Measurements from ENCODE around the gene ACTR2.
A peak's percentile ranks its signal among the peaks of the same experiment; 100 is the strongest.
"Not testable (repeated sequence)": the region's sequence is repeated elsewhere in the genome, so short reads cannot be mapped to it uniquely, and the experiment has no call there.

ACTR2 gene

DNA sequence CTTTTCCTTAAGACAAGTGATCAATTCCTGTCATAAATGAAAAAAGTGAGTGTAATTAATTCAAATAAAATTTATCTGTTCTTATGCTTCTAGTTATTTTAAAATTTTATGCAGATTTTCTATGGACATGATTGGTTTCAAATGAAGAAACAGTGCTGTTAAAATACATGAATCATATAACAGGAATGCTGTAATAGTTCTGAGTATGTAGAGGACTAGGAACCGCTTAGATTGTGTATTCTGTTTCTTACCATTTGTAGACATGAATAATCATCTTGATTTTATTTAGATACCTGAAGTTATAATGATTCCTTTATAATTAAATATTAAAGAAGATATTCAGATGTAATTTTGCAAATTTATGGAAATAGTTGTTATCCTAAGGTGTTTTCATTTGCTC lies 3.5 kb downstream of the ACTR2 start:
- peak; percentile 80 for DNase-seq

DNA sequence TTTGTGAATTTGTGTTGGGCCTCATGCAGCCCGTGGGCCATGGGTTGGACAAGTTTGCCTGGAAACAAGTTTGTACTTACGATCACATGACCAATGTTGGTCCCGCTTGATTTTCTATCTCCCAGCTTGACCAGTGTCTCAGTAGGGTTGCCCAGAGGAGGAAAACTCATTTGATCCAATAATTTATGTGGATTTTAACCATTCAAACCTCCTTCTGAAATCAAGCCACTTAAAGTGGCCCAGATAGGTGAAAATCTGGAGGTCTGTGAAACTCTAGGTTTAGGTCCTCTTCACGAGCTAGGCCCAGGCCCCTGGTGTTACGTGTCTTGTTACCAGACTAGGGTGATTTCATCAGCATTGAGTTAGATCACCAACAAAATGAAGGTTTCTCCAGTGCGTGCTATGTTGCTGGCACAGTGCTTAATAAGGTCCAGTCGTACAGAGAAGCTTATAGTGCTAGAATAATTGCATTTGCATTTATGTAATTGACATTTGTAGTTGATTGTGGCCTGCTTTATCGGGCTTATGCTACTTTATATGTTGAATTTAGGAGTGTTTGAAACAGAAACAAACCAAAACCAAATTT lies 4.4 kb downstream of the ACTR2 start:
- peak; percentile 73 for DNase-seq

DNA sequence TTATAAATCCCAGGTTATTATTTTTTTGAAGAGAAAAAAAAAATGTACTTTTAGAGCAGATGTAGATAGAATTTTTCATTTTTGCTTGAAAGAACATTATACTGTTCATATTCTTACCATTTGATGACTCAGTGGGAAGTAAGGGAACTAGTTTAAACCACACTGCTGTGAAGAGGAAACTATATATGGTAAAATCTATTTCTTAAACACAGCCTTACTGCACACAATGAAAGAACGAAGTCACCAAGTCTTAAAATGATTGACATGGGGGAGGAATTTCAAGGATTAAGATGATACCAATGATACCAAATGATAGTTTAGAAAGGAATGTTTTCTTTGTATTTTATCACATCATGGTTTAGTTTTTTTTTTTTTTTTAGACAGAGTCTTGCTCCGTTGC lies 5.0 kb downstream of the ACTR2 start:
- peak; percentile 86 for DNase-seq

DNA sequence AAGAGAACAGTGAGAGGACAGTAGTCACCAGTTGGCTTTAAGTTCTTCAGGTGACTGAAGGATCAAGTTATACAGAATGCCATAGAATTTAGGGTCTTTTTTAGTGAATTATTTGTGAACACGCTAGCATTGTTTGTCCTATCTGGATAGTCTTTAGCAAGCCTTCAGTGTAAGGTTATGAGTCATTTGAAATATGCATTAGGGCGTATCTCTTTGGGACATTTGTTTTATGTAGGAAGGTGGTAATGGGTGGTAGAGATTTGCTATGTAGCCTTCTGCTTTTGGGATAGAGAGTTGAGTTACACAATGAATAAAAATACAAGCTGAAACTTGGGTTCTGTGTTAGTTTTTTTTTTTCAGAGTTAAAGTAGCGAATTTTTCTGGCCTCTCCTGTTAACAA lies 13.0 kb downstream of the ACTR2 start:
- DNase-seq, result peak; percentile 40

GRCh38 chr2:65244452-65244851 lies 16.8 kb downstream of the ACTR2 start:
- not testable (repeated sequence) for DNase-seq

DNA sequence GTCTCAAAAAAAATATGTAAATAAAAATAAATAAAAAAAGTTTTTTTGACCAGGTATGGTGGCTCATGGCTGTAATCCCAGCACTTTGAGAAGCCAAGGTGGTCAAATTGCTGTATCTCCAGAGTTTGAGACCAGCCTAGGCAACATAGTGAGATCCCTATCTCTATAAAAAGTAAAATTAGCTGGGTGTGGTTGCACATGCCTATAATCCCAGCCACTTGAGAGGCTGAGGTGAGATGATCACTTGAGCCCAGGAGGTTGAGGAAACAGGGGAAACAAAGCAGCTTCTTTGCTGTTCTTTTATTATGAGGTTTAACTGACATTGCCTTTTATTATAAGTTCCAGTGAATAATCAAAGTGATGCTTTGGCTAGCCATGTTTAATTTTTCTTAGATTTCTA lies 25.0 kb downstream of the ACTR2 start:
- DNase-seq, result no peak

- no peak for DNase-seq
These were observed 27.7 kb downstream of the ACTR2 start for GRCh38 chr2:65255356-65255755.

DNA sequence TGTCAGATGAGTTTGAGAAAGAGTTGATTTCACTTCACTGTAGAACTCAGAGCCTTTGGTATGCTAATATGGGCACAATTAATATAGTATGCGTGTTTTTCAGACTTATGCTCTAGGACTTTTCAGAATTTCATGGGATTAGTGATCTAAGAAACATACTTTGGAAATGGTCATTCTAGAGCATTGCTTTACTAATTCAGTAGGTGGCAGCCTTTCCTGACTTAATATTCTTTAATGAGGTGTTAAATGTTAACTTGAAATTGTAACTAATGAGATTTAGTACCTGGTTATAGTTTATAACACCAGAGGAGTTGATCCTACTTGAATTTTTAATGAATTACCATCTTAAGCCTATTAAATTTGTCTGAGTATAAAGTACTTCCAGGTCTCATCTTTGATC lies 28.4 kb downstream of the ACTR2 start:
- no peak for DNase-seq

DNA sequence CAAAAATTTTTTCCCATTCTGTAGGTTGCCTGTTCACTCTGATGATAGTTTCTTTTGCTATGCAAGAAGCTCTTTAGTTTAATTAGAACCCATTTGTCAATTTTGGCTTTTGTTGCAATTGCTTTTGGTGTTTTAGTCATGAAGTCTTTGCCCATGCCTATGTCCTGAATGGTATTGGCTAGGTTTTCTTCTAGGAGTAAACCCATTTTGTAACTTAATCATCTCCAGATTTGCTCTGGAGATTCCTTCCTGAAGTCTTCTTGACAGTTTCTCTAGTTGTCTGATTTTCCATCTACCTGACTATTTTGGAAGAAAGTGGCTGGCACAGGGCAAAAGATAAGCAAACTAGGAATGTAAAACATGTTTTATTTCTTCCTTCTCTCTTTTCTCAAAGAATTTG lies 30.2 kb downstream of the ACTR2 start:
- DNase-seq, result not testable (repeated sequence)

DNA sequence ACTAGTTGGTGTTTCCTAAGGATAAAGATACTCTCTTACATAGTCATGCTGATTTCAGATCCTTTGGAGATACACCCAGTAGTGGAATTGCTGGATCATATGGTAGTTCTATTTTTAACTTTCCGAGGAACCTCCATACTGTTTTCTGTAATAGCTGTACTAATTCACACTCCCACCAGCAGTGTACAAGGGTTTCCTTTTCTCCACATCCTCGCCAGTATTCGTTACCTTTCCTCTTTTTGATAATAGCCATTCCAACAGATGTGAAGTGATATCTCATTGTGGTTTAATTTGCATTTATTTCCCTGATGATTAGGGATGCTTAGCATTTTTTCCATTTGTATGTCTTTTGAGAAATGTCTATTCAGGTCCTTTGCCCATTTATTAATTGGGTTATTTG lies 34.0 kb downstream of the ACTR2 start:
- DNase-seq, result no peak

DNA sequence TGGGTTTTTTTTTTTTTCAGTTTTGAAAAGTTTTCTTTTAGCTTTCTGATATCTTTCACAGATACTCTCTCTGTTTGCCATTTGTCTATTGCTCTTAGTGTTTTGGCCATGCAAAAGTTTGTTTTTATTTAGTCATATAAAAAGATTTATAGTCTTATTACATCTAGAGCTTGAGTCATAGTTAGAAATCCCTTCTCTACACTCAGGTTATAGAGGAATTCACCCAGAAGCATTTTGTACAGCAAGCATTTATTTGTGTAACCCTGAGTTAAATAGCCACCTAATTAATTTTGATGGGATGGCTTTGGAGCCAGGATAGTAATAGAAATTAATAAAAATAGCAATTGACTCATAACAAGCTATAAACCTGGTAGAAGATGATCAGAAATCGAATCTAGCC lies 35.6 kb downstream of the ACTR2 start:
- DNase-seq, result peak; percentile 48

DNA sequence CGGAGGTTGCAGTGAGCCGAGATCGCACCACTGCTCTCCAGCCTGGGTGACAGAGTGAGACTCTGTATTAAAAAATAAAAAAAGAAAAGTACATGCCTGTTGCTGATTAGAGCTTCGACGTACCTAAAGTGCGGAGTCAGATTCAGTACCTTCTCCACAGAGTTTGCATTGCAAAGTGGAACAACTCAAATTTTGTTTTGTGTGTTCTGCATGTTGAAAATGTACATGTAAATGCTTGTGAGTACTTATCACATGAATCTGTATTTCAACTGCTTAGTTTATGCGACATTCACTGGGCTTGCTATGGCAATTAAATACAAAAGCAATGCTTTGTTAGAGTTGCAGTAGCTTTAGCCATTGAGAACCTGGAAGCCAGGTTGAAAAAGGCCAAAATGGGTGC lies 36.4 kb downstream of the ACTR2 start:
- no peak for DNase-seq

DNA sequence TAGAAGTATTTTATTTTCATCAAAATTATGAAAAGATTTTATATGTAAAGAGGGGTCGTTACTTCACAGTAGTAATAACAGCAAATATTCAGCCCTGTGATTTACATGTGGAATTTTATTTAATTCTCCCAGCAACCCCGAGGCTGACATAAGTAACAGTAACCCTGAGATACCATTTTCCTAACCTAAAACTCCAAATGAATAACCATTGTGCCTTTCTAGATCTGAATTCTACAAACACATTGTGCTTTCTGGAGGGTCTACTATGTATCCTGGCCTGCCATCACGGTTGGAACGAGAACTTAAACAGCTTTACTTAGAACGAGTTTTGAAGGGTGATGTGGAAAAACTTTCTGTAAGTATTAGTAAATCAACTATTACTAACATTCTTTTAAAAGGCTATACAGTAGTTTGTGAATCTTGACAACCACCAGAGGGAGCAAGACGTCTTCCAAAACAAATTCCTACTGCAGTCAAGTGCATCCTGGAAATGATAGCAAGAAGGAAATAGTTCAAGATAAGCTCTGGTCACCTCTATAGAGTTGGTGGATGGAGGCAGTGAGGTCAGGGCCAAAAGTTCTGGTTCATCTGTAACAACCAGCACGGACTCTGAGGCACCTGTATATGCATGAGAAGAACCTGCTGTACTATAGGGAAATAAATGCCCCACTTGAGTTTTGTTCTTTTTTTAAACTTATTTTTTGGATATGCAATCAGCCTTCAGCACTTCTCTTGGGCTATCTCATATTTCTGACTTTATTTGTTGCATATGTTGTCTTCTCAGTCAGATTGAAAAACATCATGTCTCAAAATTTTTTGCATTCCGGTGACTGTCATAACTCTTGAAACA lies 37.4 kb downstream of the ACTR2 start:
- peak; percentile 76 for DNase-seq

DNA sequence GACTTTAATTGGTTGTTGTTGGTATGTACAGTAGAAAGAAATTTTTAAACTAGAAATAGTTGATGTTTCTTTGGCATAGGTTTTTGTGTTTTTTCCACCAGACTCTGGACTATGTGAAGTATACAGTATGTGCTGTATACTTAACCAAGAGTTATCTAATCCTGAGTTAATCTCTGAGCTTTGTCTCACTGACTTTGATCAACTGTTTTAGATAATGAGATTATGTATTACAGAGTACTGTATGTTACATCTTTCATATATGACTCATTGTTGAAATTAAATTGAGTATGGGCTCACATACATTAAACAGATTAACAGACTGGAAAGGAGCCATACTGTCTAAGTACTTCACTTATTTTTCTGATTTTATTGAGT lies 38.0 kb downstream of the ACTR2 start:
- no peak for DNase-seq

DNA sequence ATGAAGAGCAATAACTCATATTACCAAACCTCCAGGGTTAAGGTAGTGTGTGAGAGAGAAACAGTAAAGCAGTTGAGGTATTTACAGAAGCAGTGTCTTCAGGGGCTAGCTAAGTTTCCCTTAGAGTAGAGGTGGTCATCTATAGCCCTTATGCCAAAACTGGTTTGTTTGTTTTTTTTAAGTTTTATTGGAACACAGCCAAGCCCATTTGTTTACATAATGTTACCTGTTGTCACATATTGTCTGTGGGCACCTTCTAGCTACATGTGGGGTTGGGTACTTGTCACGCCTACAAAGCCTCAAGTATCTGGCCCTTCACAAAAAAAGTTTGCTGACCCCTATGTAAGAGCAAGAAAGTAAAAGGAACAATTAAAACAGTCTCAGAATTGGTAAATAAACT lies 39.4 kb downstream of the ACTR2 start:
- no peak for DNase-seq

GRCh38 chr2:65268957-65269356 lies 41.3 kb downstream of the ACTR2 start:
- DNase-seq, result no peak

DNA sequence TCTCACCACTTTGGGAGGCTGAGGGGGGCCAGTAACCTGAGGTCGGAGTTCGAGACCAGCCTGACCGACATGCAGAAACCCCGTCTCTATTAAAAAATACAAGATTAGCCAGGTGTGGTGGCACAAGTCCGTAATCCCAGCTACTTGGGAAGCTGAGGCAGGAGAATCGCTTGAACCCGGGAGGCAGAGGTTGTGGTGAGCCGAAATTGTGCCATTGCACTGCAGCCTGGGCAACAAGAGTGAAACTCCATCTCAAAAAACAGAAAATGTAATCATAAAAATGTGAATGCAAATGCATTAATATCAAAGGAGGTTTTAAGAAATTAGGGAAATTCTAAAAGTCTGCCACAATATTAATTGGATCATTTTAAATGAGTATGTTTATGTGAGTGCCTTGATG lies 45.7 kb downstream of the ACTR2 start:
- no peak for DNase-seq

- DNase-seq, result no peak
These were observed 47.7 kb downstream of the ACTR2 start for GRCh38 chr2:65275141-65275915.

DNA sequence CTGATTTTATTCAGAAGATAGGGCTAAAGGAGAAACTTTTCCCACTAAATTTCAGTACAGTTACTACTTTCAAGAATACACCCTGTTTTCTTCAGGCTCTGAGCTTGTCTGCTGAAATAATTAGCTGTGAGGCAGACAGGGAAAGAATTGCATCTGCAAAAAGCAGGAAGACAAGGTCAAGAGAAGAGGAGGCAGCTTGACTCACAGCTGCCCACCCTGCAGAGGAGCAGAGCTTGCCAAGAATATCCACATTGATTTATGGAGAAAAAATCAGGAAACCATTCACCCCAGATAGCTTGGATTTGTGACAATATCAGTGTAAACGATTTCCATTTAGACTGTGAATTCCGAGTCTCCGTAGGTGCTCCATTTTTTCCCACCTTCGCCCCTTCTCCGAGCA lies 49.0 kb downstream of the ACTR2 start:
- no peak for DNase-seq

GRCh38 chr2:65277118-65277517 lies 49.5 kb downstream of the ACTR2 start:
- DNase-seq, result no peak

GRCh38 chr2:65277791-65278483 lies 50.3 kb downstream of the ACTR2 start:
- DNase-seq, result peak; percentile 9

DNA sequence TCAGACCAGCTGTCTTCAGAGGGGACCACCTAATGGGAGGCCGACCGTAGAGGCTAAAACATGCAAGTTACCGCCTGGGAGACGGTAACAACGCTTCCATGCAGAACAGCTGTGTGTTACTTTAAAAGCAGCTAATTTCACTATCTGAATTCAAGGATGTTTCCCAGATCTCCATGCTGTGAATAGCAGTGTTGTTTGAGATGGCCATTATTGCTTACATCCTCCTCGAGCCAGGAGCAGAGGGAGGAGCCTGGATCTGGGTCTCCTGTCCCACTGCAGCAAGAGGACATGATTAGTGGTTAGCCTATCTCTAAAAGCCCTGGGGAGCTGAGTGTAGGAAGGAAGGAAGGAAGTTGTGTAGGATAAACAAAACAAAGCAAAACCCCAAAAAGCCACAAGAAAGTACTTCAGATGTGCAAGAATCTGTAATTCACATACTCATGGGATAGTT lies 50.9 kb downstream of the ACTR2 start:
- DNase-seq, result peak; percentile 11

DNA sequence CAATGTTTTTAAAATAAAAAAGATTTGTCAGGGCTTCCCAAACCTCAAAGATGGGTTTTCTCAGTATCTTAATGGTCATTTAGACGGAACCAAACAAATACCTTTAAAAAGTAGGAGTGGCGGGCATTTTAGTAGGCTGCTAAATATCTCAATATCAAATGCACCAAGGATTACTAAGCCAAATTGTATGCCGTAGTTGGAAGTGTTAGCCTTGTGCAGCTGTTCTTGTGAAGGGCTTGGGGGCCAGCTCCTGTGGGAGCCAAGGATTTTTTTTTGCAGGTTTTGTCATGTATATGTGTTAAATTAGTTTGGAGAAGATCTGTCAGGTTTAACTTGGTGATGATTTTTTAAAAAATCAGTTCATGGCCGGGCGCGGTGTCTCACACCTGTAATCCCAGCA lies 52.1 kb downstream of the ACTR2 start:
- no peak for DNase-seq
